SW480 (cell line): Measurements from ENCODE around the gene PARVG.

Source experiments
- DNase-seq: peaks from one replicate; pipeline ENCODE4 v3.0.0-alpha.2; 2016; ENCODE audit warnings: low spot score

Gene PARVG

DNA sequence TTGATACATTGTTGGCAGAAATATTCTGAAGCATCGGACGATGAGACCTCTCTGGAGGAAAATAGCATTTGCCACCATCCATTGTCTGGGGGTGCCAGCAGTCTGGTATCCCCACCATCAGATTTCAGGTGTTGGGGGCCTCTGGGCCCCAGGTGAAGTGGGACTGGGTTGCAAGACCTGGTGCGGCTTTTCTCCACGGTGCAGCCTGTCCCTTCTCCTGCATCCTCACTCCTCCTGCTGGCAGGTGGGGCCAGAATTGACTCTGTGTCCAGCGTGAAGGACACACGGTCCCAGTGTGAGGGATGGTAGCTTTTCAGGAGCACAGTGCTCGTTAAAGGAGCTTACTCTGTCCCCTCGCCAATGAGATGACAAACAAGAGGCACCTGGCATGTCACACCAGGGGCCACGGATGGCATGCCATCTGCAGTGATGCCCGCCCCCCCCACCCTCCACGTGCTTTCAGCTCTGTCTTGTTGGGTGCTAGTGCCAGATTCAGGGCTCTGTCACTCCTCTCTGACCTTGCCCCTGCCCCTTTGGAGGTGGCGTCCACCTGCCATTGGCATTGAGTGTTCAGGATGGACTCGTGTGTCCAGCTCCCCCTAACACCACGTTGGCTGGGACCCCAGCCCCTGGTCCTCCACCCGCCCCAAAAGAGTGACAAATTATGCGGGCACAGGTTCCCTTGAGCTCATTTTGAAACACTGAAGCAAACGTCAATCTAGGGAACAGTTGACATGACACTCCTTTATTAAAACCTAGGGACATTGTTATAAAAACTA, 62.4 kb downstream of the PARVG start:
- DNase-seq = no peak

DNA sequence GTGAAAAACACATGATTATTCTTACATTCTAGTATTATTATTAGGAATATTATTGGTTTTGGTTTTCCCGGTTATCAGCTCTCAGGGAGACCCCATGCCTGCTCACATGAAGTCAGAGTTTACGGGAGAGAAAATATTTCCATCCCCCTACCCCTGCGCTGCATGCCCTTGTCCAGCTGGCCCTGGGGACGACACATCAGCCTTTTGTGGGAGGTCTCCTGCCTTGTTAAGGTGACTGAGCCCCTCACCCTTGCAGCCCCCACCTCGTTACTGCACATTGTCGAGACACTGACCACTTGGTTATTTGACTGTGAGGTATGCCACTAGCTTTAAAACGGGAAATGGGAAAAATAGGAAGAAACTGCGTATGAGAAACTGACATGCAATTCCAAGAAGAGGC, 63.0 kb downstream of the PARVG start:
- no peak for DNase-seq

DNA sequence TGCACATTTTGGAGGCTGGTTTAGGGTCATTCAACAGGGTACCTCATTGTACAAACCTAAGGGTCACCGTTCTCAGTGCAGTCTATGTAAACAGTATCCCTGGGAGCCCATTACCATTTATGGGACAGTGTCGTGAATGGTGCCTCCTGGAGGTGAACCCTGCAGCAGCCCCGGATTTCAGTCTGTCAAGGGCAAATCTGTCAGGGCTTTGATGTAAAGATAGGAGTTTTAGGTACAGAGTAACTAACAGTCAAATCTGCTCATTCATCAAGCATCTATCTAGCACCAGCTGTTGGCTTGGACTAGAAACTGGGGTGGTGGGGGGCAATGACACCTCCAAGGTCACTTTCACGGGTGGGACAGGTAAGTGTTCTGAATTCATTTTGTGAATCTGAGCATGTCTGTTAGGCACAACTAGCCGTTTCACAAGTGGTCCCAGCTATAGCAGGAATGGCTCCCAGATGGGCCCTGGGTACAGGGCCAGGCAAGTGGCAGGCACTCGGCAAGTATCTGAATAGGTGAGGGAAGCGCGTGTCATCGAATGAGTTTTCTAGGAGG, 63.6 kb downstream of the PARVG start:
- DNase-seq = no peak

DNA sequence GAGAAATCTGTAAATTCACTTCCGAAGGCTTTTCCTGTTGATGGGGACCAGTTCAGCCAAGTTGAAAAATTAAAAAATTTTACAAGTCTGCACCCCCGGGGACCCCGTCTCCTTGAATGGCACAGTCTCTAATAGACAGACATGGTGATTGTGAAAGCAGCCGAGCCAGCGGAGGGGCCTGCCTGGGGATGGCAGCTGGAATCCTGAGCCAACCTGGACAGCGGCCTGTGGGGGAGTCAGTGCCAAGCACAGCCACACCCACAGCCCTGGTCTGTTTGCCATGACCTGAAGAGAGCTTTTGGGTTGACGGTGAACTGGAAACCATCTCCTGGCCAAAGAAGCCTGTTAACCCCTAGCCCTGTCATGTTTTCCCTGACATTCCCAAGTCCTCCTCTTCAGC, 64.7 kb downstream of the PARVG start:
- DNase-seq = no peak

DNA sequence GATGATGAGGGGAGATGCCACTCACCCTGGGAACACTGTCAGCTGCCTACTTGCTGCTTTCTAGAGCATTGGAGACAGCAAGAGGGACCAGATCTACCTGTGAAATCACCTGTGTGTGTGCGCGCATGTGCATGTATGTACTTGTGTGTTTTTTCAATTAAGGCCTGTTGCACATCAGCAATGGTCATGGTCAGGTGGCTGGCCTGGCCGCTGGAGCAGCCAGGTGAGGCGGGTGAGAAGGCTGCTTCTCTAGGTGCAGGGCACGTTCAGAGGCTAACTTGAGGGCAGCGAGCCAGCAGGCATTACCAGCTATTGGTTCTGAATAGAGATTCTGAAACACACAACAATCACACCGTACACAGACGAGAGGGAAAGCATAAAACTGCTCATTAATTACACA, 65.1 kb downstream of the PARVG start:
- no peak for DNase-seq

DNA sequence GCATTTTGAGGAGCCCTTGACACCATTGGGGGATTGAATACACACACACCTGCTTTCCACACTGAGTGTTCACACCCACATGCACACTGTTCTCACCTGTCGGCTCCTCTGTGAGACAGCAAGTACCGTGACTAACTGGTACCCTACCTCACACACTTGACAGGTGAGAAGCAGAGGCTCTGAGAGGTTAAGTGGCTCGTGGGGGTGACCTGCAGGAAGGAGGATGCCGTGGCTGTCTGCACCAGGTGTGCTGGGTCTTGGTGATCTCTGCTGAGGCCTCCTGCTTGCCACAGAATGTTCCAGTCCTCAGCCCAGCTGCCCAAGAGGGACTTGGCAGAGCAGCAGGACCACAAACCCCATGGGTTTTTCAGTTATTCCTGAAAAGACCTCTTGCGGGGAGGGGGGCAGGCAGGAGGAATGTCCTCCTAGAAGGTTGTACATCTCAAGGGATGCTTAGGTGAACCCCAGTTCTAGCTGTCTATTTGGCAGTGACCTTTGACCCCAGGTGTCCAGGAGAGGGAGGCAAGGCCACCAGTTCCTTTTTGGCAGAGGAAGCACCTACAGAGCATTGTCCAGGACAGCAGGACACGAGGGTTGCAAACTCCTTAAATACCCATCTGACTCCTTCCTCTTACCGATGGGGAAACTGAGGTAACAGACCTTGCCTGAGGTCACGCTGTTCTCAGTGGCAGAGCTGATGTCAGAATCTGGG, 66.0 kb downstream of the PARVG start:
- DNase-seq = no peak

DNA sequence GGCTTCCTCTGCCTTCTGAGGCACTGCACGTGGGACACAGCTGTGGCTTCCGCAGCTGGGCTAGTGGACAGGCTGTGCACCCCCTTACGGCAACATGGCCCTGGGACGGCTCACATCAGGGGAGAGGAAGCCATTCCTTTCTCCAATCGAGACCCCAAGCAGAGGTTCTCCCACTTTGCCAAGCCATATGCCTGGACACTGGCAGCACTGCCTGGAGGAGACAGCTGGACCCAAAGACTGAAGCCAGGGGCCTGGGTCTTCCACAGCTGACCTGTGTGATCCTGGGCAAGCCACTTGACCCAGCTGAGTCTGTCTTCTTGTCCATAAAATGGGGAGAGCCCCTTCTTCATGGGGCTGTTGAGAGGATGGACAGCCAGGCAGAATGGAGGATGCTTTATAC, 66.6 kb downstream of the PARVG start:
- DNase-seq = no peak

DNA sequence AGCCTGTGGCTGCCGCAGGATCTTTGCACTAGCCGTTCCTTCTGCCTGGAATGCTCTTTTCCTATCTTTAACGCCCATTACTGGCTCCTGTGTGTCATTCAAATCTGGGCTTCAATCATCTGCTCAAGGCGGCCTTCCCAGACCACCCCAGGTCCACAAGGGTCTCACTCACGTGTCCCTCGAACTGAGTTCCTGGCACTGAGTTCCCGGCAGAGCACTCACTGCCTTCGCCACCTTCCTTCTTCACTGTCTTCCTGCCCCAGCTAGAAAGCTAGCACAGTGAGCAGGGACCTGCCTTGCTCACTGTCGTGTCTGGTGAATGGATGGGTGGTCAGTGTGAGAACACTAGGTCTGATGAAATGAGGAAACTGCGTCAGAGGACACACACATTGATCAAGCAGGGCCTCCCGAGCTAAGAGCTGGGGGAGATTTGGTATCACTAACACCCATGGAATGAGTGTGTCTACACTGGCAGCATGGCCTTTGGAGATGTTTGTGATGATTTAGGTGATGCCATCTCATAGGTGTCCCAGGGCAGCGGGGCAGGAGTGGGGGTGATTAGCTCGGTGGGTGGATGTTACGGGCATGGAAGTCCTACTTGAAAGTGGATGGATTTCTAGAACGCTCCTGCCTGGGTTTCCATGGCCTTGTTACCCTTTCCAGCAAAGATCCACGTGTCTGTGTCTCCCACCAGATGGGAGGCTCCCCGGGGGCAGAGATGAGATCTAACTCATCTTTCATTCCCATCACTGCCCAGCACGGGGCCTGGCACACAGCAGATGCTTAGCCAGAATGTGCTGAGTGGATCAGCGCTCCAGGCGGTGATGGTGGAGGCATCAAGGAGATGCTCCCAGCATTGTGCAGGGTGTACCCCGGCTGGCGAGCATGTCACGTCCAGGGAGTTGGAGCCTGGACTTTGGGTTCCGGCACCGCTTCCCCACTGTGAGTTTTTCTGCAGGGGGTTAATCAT, 67.5 kb downstream of the PARVG start:
- DNase-seq = no peak

DNA sequence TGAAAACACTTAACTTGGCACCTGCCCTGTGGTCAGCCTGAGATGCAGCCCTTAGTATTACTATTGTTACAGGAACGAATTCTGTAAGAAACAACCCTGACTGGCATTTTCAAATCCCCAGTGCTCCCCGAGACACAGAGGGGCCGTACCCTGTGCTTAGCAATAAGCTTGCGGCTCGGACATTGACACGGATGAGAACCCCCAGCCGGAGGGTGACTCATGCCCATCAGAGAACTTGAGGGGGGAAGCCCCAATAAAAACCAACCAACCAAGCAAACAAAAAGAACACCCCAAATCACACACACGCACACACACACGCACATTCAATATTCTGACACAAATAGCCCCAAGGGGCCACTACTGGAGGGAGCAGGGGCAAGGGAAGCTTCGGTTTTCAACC, 68.2 kb downstream of the PARVG start:
- no peak for DNase-seq

DNA sequence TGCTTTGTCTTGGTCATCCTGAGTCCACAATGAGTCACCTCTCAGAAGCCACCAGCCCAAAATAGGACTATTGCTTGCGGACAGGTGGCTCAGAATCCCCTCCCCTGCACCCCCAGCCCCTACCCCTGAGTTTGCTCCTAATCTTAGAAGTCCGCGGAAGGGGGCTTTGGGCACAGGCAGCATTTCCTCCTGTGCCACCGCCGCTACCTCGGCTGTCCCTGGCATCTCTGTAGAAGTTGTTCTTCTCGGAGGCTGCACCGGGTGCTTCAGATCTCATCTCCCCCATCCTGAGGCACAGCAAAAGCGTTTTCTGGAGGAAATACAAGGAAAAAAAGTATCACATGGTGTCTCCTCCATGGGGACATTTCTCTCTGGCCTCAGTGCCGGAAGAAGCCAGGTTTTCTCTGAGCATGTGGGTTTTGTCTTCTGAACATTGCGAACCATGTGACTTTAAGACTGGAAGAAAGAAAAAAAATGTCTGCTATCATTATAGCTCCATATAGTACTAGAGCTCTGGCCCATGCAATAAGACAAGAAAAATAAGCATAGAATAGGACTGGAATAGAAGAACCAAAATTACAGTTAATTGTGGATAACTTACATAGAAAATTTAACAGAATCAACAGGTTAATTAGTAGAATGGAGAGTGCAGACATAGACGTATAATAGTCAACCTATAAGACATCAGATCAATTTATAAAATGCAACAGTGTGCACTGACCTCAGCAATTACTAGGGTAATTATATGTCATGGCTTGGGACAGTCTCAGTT, 68.8 kb downstream of the PARVG start:
- no peak for DNase-seq

DNA sequence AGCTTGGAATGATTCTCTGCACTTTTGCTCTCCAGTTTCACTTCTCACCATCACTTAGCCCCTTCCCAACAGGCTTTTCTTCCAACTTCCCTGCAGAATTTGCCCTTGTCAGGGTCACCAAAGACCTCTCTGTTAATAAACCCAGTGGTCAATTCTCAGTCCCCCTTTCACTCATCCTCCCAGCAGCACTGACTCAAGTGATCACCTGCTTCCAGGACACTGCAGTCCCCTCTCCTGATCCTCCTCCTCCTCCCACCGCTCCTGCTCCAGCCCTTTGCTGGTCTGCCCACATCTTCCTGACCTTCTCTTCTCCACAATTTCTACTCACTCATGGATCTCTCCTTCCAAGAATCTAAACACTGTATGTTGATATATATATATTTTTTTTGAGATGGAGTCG, 74.1 kb downstream of the PARVG start:
- DNase-seq = no peak

DNA sequence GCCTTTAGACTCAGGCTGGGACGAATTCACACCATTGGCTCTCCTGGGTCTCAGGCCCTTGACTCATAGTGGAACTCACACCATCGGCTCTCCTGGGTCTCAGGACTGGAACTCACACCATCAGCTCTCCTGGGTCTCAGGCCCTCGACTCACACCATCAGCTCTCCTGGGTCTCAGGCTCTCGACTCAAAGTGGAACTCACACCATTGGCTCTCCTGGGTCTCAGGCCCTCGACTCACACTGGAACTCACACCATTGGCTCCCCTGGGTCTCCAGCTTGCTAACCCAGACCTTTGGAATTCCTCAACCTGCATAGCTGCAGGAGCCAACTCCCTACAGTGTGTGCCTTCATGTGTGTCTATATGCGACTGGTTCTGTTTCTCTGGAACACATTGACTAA, 75.4 kb downstream of the PARVG start:
- no peak for DNase-seq

DNA sequence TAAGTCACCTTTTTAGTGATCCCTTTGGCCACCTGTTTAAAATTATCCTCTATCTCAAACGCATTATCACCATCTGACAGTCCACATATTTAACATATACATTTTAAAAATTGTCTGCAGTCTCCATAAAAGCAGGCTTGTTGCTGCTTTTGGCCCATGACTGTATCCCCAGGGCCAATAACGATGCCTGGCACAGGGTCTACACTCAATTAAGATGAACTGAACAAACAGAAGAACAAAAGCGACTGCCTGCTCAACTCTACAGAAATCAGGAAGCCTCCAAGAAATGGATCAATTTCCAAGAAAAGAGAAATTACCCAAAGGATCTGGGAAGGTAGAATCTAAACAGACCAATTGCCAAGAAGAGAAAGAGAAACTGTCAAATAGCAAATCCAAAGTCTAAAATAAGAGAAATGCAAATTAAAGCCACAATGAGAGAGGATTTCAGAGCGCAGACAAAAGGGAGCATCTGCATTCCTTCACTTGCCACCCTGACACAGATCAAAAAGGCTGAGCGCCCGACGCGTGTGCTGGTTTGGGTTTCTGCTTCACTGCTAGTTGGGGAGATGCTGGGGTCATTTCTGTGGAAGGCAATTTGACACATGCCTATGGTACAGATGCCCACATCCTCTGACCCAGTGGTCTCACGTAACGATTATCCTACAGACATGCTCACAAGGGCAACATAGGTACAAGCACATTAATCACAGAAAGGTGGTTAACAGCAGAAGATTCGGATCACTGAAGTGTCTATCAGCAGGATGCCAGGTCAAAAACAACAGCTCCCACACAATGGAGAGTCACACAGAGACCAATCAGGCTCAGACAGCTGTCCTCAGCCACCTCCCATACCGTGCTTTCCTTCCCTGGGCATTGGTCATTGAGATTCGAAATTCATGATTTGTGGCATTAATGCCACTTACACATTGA, 76.1 kb downstream of the PARVG start:
- DNase-seq = no peak
